Small intestine (tissue), 7 donors: ENCODE results near the gene SPAG9. TPM values are rescaled to one million over a fixed set of nuclear protein-coding genes. Genes with fewer than 3 reads are reported as not detected.

Experiments
- DNase-seq, 2 donors: peaks; one replicate each; pipeline versions ENCODE4 v3.0.0 to v3.0.0-alpha.2; 2013
- FAIRE-seq: peaks from 2 replicates; lab custom pipeline; 2012; peaks lifted over from hg19 to GRCh38; lab: Jason Lieb, UNC
- H3K27ac ChIP-seq, 3 donors: one replicate each; pipeline ENCODE4 v1.5.1; 2013; ENCODE audit warnings: low read length in 2 of 3, mild to moderate bottlenecking in 2 of 3, control low read depth in 1 of 3, inconsistent platforms in 1 of 3, low read depth in 1 of 3, moderate library complexity in 1 of 3
- H3K27me3 ChIP-seq, 3 donors: one replicate each; pipeline ENCODE4 v1.6.1; 2013; ENCODE audit warnings: low read length in 3 of 3, inconsistent platforms in 1 of 3; ENCODE audit not compliant: control insufficient read depth in 3 of 3, insufficient read depth in 3 of 3
- H3K36me3 ChIP-seq, 3 donors: one replicate each; pipeline ENCODE4 v1.6.1; 2013; ENCODE audit warnings: low read length in 3 of 3, inconsistent platforms in 1 of 3, low read depth in 1 of 3, mild to moderate bottlenecking in 1 of 3, moderate library complexity in 1 of 3; ENCODE audit not compliant: control insufficient read depth in 3 of 3, insufficient read depth in 2 of 3
- H3K4me1 ChIP-seq, 3 donors: one replicate each; pipeline ENCODE4 v1.6.1; 2013; ENCODE audit warnings: low read length in 2 of 3, inconsistent platforms in 1 of 3, low read depth in 1 of 3, mild to moderate bottlenecking in 1 of 3, moderate library complexity in 1 of 3; ENCODE audit not compliant: control insufficient read depth in 3 of 3, insufficient read depth in 2 of 3
- H3K4me3 ChIP-seq, 3 donors: one replicate each; pipeline ENCODE4 v1.5.1; 2013; ENCODE audit warnings: low read length in 3 of 3, control low read depth in 1 of 3, inconsistent platforms in 1 of 3, low read depth in 1 of 3, mild to moderate bottlenecking in 1 of 3, moderate library complexity in 1 of 3
- H3K9me3 ChIP-seq, 2 donors: one replicate each; pipeline ENCODE4 v1.6.1; 2013; ENCODE audit warnings: low read depth in 1 of 2, low read length in 1 of 2; ENCODE audit not compliant: control insufficient read depth in 2 of 2, insufficient read depth in 1 of 2
- WGBS, 3 donors: extraction: QIAGEN DNeasy Blood & Tissue Kit; methylation state at CpG; one replicate each; pipeline ENCODE4 v1.1.7; 2013; 5-methylcytosine and 5-hydroxymethylcytosine counted together
- polyA plus RNA-seq, 4 donors: library from polyadenylated mRNA; stranded (reverse) in 3 of 4; unstranded in 1 of 4; fragments of 200-250 nt in 3 of 4; fragments of 120-200 nt in 1 of 4; gene quantifications; one replicate each; pipeline versions ENCODE4 v1.2.1 to v1.2.3, GENCODE V29; 2013
- donor health status: healthy with polysubstance abuse.
- donor health status: control.
- donor health status: control.
- donor health status: Bipolar disorder and iron deficiency.
- donor health status: healthy.

The SPAG9 gene
- polyA plus RNA-seq, 4 donors = 14.1 to 65.9 (median 18.5) TPM

- FAIRE-seq = no peak
- WGBS, 3 donors = 56 to 88% (median 87%) methylated on average over 3 of the region's 3 CpGs
- no peak overlapping the region for H3K27ac ChIP-seq
- no peaks in the 10 kb centered on the region for H3K27me3 ChIP-seq
- no peaks in the 10 kb centered on the region for H3K9me3 ChIP-seq
- no peak for DNase-seq
- H3K4me1 ChIP-seq = peaks cover 0 to 8% (median 0%) of the 10 kb centered on the region in 3 donors
- H3K4me3 ChIP-seq = no peak overlapping the region
- peaks cover 0 to 35% (median 10%) of the 10 kb centered on the region in 3 donors for H3K36me3 ChIP-seq
Measured at GRCh38 chr17:51161541-51161940, 40.9 kb upstream of the SPAG9 start.

- no peaks in the 10 kb centered on the region for H3K4me1 ChIP-seq
- H3K9me3 ChIP-seq = no peaks in the 10 kb centered on the region
- H3K4me3 ChIP-seq = no peak overlapping the region
- no peak overlapping the region for H3K27ac ChIP-seq
- 93 to 97% (median 96%) methylated on average over 3 of the region's 3 CpGs for WGBS, 3 donors
- H3K36me3 ChIP-seq = peaks cover 0 to 37% (median 10%) of the 10 kb centered on the region in 3 donors
- DNase-seq (no peak), FAIRE-seq (no peak)
- H3K27me3 ChIP-seq = no peaks in the 10 kb centered on the region
Measured at GRCh38 chr17:51159604-51160003, 38.9 kb upstream of the SPAG9 start.

- no peak overlapping the region for H3K27ac ChIP-seq
- no peaks in the 10 kb centered on the region for H3K27me3 ChIP-seq
- DNase-seq (no peak), FAIRE-seq (no peak)
- H3K9me3 ChIP-seq = no peaks in the 10 kb centered on the region
- H3K4me3 ChIP-seq = no peak overlapping the region
- WGBS, 3 donors = 96 to 99% (median 97%) methylated on average over 8 of the region's 8 CpGs
- peaks cover 0 to 8% (median 0%) of the 10 kb centered on the region in 3 donors for H3K4me1 ChIP-seq
- H3K36me3 ChIP-seq = peaks cover 0 to 16% (median 10%) of the 10 kb centered on the region in 3 donors
Measured at GRCh38 chr17:51155416-51155815, 34.7 kb upstream of the SPAG9 start.

- Histone ChIP-seq H3K36me3 (peaks cover 0 to 13% (median 9%) of the 10 kb centered on the region in 3 donors), H3K9me3 (no peaks in the 10 kb centered on the region), H3K4me3 (peak overlapping the region; percentile 37 to 72 (median 50)), H3K4me1 (peaks cover 0 to 8% (median 0%) of the 10 kb centered on the region in 3 donors), H3K27me3 (no peaks in the 10 kb centered on the region), H3K27ac (peak overlapping the region in 1 of 3 donors; percentile 62)
- WGBS, 3 donors = 5 to 8% (median 7%) methylated on average over 6 of the region's 6 CpGs
- FAIRE-seq = no peak
- DNase-seq = no peak
Measured at GRCh38 chr17:51154176-51154575, 33.5 kb upstream of the SPAG9 start.

- 0% methylated on average over 56 to 60 of the region's 60 CpGs for WGBS, 3 donors
Measured at GRCh38 chr17:51153210-51154072, 32.8 kb upstream of the SPAG9 start, which contains the start of gene NME1. TSS of gene NME1 (plus strand) at chr17:51153559. CDS start at chr17:51155655, 2,096 bp downstream.

GRCh38 chr17:51152766-51153209 lies 32.1 kb upstream of the SPAG9 start:
- H3K27ac ChIP-seq = peak overlapping the region; percentile 58 to 91 (median 90)
- H3K9me3 ChIP-seq = no peaks in the 10 kb centered on the region
- 11 to 17% (median 16%) methylated on average over 8 of the region's 8 CpGs for WGBS, 3 donors
- peak overlapping the region in 1 of 3 donors; percentile 42 for H3K4me3 ChIP-seq
- peaks cover 0 to 8% (median 0%) of the 10 kb centered on the region in 3 donors for H3K4me1 ChIP-seq
- no peak for DNase-seq
- FAIRE-seq = no peak
- peaks cover 0 to 8% (median 6%) of the 10 kb centered on the region in 3 donors for H3K36me3 ChIP-seq
- H3K27me3 ChIP-seq = no peaks in the 10 kb centered on the region

More at GRCh38 chr17:51153210-51154072, 32.8 kb upstream of the SPAG9 start, which contains the start of gene NME1:
- Histone ChIP-seq H3K4me1 (peaks cover 0 to 8% (median 0%) of the 10 kb centered on the region in 3 donors), H3K9me3 (no peaks in the 10 kb centered on the region), H3K27ac (peak within 1 kb of the TSS; percentile 58 to 91 (median 90)), H3K36me3 (peaks cover 0 to 10% (median 6%) of the 10 kb centered on the region in 3 donors), H3K27me3 (no peaks in the 10 kb centered on the region), H3K4me3 (peak within 1 kb of the TSS; percentile 37 to 72 (median 50))
- DNase-seq (peak; percentile 98 to 100), FAIRE-seq (no peak)

- Histone ChIP-seq H3K4me1 (peaks cover 0 to 12% (median 0%) of the 10 kb centered on the region in 3 donors), H3K36me3 (no peaks in the 10 kb centered on the region), H3K9me3 (no peaks in the 10 kb centered on the region), H3K27ac (no peak overlapping the region), H3K4me3 (no peak overlapping the region), H3K27me3 (no peaks in the 10 kb centered on the region)
- 85 to 90% (median 88%) methylated on average over 5 of the region's 5 CpGs for WGBS, 3 donors
- no peak for FAIRE-seq
- no peak for DNase-seq
Measured at GRCh38 chr17:51150932-51151331, 30.3 kb upstream of the SPAG9 start.

- H3K36me3 ChIP-seq = no peaks in the 10 kb centered on the region
- FAIRE-seq (no peak), DNase-seq (no peak)
- H3K4me3 ChIP-seq = no peak overlapping the region
- no peaks in the 10 kb centered on the region for H3K9me3 ChIP-seq
- no peaks in the 10 kb centered on the region for H3K27me3 ChIP-seq
- WGBS, 3 donors = 92 to 94% (median 94%) methylated on average over 1 to 2 of the region's 2 CpGs
- no peak overlapping the region for H3K27ac ChIP-seq
- H3K4me1 ChIP-seq = peaks cover 0 to 18% (median 0%) of the 10 kb centered on the region in 3 donors
Measured at GRCh38 chr17:51149163-51149562, 28.5 kb upstream of the SPAG9 start.
